NT2/D1 (cell line): ENCODE data around the gene SLC44A5.
"Not testable (repeated sequence)": the region's sequence is repeated elsewhere in the genome, so short reads cannot be mapped to it uniquely, and the experiment has no call there.

ENCODE experiments used
- DNase-seq: peaks from one replicate; pipeline ENCODE4 v3.0.0-alpha.2; 2011; ENCODE audit warnings: low read depth, low spot score
- H3K27me3 ChIP-seq: 2 replicates; pipeline ENCODE4 v1.6.0; 2011; ENCODE audit warnings: mild to moderate bottlenecking; ENCODE audit not compliant: insufficient read length, insufficient read depth
- H3K36me3 ChIP-seq: 2 replicates; pipeline ENCODE4 v1.6.1; 2011; ENCODE audit warnings: mild to moderate bottlenecking, low read length, mixed read lengths; ENCODE audit not compliant: insufficient read depth, insufficient read length
- H3K4me1 ChIP-seq: 2 replicates; pipeline ENCODE4 v1.5.1; 2011; ENCODE audit not compliant: insufficient read depth, insufficient read length
- H3K4me3 ChIP-seq: 2 replicates; pipeline ENCODE4 v1.5.1; 2011; ENCODE audit warnings: low read depth; ENCODE audit not compliant: insufficient read length
- H3K9ac ChIP-seq: 2 replicates; pipeline ENCODE4 v1.6.0; 2011; ENCODE audit warnings: low read depth; ENCODE audit not compliant: insufficient read length
- H3K9me3 ChIP-seq: 2 replicates; pipeline ENCODE4 v1.5.1; 2011; ENCODE audit warnings: mild to moderate bottlenecking, low read length; ENCODE audit not compliant: insufficient read depth
- SUZ12 ChIP-seq: IDR thresholded peaks from 2 replicates; pipeline ENCODE4 v1.6.1; 2011; ENCODE audit not compliant: insufficient read length, insufficient read depth; ENCODE audit errors: extremely low read depth
- YY1 ChIP-seq: IDR thresholded peaks from 2 replicates; pipeline ENCODE4 v1.6.1; 2011; ENCODE audit not compliant: insufficient read length, insufficient read depth
- ZNF274 ChIP-seq: IDR thresholded peaks from 2 replicates; pipeline ENCODE4 v1.6.1; 2011; ENCODE audit warnings: mild to moderate bottlenecking, low read depth, low read length

Gene SLC44A5

DNA sequence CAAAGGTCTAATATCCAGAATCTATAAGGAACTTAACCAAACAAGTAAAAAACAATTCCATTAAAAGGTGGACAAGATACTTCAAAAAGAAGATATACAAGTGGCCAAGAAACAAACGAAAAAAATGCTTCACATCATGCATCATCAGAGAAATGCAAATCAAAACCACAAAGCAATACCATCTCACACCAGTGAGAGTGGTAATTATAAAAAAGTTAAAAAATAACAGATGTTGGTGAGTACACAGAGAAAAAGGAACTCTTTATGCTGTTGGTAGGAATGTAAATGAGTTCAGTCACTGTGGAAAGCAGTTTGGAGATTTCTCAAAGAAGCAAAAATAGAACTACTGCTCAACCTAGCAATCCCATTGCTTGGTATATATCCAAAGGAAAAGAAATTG is 218.6 kb downstream of the SLC44A5 start:
- H3K9ac ChIP-seq: no peak overlapping the region
- no peaks in the 10 kb centered on the region for H3K36me3 ChIP-seq
- H3K27me3 ChIP-seq: no peaks in the 10 kb centered on the region
- no peak overlapping the region for H3K4me3 ChIP-seq
- no peaks in the 10 kb centered on the region for H3K9me3 ChIP-seq
- TF ChIP-seq SUZ12: no peak
- no peak for TF ChIP-seq YY1
- no peak for TF ChIP-seq ZNF274
- no peaks in the 10 kb centered on the region for H3K4me1 ChIP-seq
- DNase-seq: no peak

DNA sequence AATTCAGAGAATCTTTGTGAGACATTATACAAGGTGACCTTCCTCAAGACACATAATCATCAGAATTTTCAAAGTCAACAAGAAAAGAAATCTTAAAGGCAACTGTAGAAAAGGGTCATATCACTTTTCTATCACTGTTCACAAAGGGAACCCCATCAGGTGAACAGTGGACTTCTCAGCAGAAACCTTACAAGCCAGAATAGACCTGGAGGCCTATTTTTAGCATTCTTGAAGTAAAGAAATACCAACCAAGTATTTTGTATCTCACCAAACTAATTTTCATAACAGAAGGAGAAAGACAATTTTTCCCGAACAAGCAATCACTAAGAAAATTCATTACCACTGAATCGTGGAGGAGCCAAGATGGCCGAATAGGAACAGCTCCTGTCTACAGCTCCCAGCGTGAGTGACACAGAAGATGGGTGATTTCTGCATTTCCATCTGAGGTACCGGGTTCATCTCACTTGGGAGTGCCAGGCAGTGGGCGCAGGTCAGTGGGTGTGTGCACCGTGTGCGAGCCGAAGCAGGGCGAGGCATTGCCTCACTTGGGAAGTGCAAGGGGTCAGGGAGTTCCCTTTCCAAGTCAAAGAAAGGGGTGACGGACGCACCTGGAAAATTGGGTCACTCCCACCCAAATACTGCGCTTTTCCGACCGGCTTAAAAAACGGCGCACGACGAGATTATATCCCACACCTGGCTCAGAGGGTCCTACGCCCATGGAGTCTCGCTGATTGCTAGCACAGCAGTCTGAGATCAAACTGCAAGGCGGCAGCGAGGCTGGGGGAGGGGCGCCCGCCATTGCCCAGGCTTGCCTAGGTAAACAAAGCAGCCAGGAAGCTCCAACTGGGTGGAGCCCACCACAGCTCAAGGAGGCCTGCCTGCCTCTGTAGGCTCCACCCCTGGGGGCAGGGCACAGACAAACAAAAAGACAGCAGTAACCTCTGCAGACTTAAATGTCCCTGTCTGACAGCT is 235.2 kb downstream of the SLC44A5 start:
- H3K36me3 ChIP-seq, H3K27me3 ChIP-seq, H3K9ac ChIP-seq, H3K4me1 ChIP-seq, DNase-seq: not testable (repeated sequence)
- peak; percentile 41 for TF ChIP-seq YY1
- Histone ChIP-seq H3K9me3 (peaks cover 17% of the 10 kb centered on the region; the same call in 1 of the 2 replicates), H3K4me3 (peak overlapping the region; percentile 39)

DNA sequence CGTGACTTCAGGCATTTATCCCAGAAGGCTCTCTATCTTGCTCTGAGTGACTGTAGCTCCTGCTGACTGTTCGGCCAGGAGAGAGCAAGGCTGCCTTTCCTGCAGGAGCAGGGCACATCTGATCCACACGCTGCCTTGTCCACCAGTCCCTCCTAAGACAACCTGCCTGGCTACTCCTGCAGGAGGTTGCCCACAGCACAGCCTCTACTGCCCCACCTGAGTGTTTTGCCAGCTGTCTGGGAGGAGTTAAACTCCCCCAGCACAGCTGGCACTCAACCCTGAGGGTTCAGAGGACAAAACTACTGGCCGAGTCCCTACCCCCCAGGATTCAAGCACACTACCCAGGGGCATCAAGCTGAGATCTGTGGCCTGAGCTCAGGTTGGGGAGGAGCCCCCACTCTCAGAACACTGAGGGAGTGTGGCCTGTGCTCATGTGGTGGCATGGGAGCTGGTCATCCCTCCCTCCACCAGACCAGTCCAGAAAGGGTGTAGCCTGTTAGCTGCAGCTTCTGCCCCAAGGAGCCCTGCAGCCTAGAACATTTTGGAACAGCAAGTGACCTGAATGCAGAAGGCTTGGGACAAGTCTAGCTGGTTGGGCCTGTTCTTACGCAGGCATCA is 237.3 kb downstream of the SLC44A5 start:
- no peak for DNase-seq
- no peaks in the 10 kb centered on the region for H3K4me1 ChIP-seq
- no peak overlapping the region for H3K4me3 ChIP-seq
- no peak overlapping the region for H3K9ac ChIP-seq
- TF ChIP-seq ZNF274 (no peak), YY1 (no peak), SUZ12 (no peak)
- H3K27me3 ChIP-seq: no peaks in the 10 kb centered on the region
- H3K36me3 ChIP-seq: no peaks in the 10 kb centered on the region
- peaks cover 17% of the 10 kb centered on the region; the same call in 1 of the 2 replicates for H3K9me3 ChIP-seq

DNA sequence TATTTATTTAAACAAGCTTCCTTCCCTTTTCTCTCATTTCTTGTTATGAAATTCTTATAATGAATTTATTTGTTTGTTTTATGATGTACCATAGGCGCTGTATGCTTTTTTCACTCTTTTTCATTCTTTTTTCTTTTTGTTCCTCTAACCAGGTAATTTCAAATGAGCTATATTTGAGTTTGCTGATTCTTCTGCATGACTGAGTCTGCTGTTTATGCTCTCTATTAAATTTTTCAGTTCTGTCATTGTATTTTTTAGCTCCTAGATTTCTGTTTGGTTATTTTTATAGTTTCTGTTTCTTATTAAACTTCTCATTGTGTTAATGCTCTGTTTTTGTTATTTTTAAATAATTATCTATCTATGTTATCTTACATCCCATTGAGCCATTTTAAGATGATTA is 244.3 kb downstream of the SLC44A5 start:
- peaks cover 14% of the 10 kb centered on the region for H3K9me3 ChIP-seq
- TF ChIP-seq ZNF274 (no peak), YY1 (no peak), SUZ12 (no peak)
- no peaks in the 10 kb centered on the region for H3K27me3 ChIP-seq
- DNase-seq: no peak
- H3K4me3 ChIP-seq: no peak overlapping the region
- no peaks in the 10 kb centered on the region for H3K36me3 ChIP-seq
- no peaks in the 10 kb centered on the region for H3K4me1 ChIP-seq
- H3K9ac ChIP-seq: no peak overlapping the region

DNA sequence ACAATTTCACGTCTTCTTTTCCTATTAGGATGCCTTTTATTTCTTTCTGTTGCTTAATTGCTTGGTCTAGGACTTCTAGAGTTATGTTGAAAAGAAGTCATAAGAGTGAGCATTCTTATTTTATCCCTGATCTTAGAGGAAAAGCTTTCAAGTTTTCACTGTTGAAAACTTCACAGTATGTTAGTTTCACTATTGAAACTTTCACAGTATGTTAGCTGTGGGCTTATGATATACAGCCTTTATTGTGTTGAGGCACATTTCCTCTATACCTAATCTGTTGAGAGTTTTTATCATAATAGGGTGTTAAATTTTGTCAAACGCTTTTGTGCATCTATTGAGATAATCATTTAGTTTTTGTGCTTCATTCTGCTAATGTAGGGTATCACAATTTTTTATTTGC is 249.7 kb downstream of the SLC44A5 start:
- H3K27me3 ChIP-seq: no peaks in the 10 kb centered on the region
- no peak overlapping the region for H3K4me3 ChIP-seq
- peaks cover 6% of the 10 kb centered on the region; the same call in 1 of the 2 replicates for H3K9me3 ChIP-seq
- H3K9ac ChIP-seq: no peak overlapping the region
- H3K36me3 ChIP-seq: no peaks in the 10 kb centered on the region
- TF ChIP-seq SUZ12: no peak
- TF ChIP-seq YY1: no peak
- TF ChIP-seq ZNF274: no peak
- DNase-seq: no peak
- H3K4me1 ChIP-seq: no peaks in the 10 kb centered on the region

DNA sequence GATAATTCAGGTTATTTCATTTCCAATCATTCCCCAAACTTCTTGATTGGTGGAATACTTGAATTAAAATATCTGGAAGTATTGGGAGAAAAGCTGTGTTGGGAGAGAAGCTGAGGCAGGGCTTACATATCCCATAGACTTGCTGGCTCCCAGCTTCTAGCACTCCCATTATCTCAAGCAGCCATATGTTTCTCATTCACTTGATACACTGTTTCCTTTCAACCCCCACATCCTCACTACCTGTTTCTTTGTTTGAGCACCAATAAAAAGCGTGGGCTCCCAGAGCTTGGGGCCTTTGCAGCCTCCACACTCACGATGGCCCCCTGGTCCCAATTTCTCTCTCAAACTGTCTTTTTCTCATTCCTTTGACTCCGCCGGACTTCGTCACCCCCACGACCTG is 256.6 kb downstream of the SLC44A5 start:
- H3K36me3 ChIP-seq, H3K4me1 ChIP-seq, H3K9ac ChIP-seq, H3K9me3 ChIP-seq, H3K4me3 ChIP-seq, H3K27me3 ChIP-seq, DNase-seq: not testable (repeated sequence)

DNA sequence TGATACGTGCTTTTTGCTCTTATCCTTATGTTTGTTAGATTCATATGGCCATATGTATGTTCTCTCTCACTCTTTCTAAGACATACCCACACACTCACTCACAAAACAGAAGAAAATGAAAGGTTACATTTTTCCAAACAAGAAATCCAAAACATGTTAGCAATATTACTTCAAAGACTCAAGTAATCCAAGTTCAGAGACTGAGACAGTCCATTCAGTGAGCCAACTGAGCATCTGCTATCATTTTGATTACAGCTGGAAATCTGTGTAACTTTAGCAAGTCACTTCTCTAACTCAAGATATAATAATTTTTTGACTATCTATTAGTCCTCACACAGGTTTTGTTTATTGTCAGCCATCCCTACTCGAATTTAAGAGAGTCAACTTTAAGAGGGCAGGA is 257.9 kb downstream of the SLC44A5 start:
- DNase-seq: no peak
- H3K36me3 ChIP-seq: no peaks in the 10 kb centered on the region
- H3K9me3 ChIP-seq: no peaks in the 10 kb centered on the region
- H3K9ac ChIP-seq: no peak overlapping the region
- no peak overlapping the region for H3K4me3 ChIP-seq
- no peaks in the 10 kb centered on the region for H3K4me1 ChIP-seq
- H3K27me3 ChIP-seq: no peaks in the 10 kb centered on the region
- TF ChIP-seq SUZ12: no peak
- no peak for TF ChIP-seq YY1
- no peak for TF ChIP-seq ZNF274
